Activated gamma-delta T cell treated with Interleukin-2 at 50 U/mL for 16 hours (primary cell): Measurements from ENCODE around the gene TTLL9.
"Not testable (repeated sequence)": the region's sequence is repeated elsewhere in the genome, so short reads cannot be mapped to it uniquely, and the experiment has no call there.

Source experiments
- DNase-seq: peaks from one replicate; pipeline ENCODE4 v3.0.0-alpha.2; 2020

The TTLL9 gene

DNA sequence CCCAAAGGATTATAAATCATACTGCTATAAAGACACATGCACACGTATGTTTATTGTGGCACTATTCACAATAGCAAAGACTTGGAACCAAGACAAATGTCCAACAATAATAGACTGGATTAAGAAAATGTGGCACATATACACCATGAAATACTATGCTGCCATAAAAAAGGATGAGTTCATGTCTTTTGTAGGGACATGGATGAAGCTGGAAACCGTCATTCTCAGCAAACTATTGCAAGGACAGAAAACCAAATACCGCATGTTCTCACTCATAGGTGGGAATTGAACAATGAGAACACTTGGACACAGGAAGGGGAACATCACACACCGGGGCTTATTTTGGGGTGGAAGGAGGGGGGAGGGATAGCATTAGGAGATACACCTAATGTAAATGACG, 51.0 kb downstream of the TTLL9 start:
- DNase-seq = not testable (repeated sequence)

DNA sequence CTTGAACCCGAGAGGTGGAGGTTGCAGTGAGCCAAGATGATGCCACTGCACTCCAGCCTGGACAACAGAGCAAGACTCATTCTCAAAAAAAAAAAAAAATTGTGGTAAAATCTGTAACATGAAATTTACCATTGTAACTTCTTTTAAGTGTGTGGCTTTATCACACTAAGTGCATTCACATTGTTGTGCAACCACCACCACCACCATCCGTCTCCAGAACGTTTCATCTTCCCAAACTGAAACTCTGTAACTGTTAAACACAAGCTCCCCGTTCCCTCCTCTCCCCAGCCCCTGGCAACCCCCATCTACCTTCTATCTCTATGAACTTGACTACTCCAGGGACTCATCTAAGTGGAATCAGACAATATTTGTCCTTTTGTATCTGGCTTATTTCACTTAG, 51.7 kb downstream of the TTLL9 start:
- DNase-seq = no peak

DNA sequence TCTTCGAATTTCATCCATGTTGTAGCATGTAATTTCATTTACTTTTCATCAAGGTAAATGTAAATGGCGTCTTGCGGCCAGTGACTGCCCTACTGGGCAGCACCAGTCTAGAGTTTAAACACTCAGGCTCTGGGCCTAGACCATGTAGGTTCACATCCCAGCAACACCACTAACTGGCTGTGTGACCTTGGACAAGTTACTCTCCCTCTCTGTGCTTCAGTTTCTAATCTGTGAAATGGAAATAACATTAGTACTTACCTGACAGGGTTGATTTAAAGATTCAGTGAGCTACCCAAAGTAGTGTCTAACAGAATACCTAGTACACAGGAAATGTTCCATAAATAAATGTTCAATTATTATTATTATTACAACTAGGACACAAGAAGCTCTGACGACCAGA, 52.2 kb downstream of the TTLL9 start:
- DNase-seq = no peak

DNA sequence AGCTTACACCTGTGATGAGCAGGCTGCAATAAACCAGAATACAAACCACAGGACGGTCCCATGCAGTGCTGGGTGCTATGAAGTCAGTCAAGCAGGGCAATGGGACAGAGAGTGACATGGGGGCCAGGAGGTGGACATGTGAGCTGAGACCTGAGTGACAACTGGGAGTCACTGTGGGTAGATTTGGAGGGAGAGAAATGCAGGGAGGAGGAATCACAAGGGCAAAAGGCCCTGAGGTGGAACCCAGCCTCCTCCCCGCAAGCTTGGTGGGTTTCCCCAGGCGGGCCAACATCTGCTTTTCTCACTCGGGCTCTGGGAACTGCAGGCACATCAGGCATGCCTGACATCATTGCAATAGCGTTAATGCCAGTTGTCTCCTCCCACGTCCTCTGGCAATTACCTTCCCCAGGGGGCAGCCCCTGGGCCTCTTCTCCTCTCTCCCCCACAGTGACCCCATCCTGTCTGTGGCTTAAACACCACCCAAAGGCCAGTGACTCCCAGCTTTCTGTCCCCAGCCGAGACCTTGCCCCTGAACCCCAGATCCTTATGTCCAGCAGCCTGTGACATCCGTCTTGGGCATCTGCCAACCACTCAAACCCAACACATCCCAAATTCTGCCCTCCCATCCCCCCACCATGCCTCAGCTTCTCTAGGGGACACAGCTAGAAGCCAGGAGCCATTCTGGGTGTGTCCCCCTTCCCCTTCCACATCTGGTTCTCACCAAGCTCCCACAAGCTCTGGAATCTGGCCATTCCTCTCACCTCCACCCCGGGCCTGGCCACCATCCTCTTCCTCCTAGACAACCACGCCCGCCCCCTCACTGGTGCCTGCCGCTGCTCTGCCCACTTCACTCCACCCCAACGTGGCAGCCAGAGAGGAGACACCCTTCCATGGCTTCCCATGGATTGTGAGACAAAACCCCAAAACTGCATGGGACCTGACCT, 53.2 kb downstream of the TTLL9 start:
- no peak for DNase-seq

DNA sequence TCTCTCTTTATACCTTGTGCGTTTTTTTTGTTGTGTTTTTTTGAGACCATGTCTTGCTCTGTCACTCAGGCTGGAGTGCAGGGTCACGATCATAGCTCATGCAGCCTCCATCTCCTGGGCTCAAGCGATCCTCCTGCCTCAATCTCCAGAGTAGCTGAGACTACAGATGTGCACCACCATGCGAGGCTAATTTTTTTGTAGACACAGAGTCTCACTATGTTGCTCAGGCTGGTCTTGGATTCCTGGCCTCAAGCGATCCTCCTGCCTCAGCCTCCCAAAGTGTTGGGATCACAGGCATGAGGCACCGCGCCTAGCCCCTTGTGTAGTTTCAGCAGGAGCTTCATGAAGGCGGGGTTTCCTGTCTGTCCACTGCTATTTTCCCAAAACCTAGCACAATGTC, 54.1 kb downstream of the TTLL9 start:
- no peak for DNase-seq

DNA sequence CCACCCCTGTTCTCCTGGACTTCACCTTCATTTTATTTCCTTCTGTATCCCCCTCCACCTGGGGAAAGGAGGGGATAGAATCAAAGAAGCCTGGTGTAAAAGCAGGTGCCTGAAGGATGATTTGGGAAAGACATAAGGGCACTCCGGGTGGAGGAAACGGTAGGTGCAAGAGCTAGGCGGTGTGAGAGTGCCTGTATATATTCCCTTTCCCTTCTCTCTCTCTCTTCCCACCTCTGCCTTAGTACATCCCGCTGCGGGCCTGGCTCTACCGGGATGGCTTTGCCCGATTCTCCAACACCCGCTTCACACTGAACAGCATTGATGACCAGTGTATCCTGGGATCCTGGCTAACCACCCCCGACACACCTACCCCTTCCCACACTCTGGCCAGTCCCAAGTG, 55.2 kb downstream of the TTLL9 start:
- no peak for DNase-seq

DNA sequence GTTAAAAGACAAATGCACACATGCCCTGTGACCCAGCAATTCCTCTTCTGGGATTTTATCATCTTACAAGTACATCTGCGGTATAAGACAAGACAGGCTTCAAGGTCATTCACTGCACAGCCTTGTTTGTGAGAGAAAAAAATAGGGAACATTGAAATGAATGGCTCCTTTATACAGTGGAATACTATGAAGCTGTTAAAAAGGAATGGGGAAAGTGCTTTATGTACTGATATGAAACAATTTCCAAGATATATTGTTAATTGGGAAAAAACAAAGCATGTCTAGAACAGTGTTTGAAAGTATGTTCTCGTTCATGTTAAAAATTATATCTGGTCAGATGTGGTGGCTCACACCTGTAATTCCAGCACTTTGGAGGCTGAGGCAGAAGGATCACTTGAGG, 56.1 kb downstream of the TTLL9 start:
- DNase-seq = no peak

DNA sequence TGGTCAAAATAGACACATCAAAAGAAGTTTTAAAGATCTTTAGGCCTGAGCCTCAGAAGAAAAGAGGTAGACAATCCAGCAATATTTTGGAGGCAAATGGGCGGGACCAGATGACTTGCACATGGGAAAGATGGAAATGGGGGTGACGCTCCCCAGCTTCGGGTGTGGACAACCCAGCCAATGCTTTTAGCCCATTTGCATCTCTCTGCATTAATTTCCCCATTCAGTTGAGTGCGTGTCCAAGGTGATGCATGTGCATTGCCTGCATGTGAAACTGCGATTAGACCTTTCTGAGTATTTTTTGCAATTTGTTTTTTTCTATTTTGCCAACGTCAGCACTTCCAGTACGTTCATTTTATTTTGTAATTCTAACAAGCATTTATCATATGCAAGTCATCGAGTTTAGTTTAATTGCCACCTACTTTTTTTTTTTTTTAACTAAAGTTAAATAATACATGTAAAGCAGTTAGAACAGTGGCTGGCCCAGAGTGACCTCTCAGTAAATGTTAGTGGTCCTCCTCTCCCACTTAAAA, 57.3 kb downstream of the TTLL9 start:
- no peak for DNase-seq

DNA sequence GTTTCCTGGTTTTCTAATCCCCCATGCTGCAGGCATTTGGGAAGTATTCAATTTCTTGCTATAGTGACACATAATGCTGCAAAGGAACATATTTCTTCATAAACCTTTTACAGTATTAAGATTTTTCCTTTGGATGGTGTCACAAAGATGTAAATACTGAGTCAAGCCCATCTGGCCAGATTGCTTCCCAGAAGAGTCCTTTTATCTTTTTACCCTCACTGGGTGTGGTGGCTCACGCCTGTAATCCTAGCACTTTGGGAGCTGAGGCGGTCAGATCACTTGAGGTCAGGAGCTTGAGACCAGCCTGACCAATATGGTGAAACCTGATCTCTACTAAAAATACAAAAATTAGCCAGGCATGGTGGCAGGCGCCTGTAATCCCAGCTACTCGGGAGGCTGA, 59.2 kb downstream of the TTLL9 start:
- not testable (repeated sequence) for DNase-seq

DNA sequence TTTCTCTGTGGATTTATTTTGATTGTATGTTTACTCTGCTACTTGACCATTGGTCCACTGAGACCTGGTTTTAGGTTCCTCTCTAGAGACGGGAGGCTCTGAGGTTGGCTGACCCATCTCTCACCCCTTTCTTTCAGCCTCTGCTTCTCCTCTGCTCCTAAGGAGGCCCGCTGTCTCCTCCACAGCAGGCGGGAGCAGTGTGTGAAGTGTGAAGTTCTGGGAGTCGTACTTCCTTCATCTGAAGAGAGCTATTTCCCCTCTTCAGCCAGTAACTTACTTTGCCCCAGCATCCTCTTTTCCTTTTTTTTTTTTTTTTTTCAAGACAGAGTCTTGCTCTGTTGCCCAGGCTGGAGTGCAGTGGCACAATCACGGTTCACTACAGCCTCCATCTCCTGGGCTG, 60.3 kb downstream of the TTLL9 start:
- no peak for DNase-seq

DNA sequence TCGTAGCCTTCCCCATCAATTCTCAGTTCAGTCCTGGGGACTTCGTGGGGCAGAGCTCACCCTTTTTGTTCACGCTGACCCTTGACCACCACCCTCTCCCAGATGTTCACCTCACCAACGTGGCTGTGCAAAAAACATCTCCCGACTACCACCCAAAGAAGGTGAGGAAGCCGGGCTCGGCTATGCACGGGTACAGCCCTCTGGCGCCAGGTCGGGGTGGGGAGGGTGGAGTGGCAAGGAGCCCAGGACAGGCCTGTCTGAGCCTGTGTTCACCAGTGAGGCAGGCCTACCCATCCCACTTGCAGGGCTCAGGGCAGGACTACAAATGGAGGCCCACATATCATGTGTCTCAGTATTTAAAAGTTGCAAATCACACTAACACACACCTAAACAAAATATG, 63.3 kb downstream of the TTLL9 start:
- DNase-seq = no peak

DNA sequence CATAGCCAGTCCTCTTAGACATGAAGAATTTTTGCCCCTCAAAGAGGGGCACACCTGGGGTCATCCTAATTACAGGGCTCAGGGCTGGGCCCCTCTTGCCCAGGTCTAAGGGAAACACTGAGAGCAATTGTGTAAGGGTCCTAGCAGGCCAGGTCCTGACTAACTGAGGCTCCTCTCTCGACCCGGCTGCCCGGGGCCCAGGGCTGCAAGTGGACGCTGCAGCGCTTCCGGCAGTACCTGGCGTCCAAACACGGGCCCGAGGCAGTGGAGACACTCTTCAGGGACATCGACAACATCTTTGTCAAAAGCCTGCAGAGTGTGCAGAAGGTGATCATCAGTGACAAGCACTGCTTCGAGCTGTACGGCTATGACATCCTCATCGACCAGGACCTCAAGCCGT, 64.1 kb downstream of the TTLL9 start:
- DNase-seq = no peak

DNA sequence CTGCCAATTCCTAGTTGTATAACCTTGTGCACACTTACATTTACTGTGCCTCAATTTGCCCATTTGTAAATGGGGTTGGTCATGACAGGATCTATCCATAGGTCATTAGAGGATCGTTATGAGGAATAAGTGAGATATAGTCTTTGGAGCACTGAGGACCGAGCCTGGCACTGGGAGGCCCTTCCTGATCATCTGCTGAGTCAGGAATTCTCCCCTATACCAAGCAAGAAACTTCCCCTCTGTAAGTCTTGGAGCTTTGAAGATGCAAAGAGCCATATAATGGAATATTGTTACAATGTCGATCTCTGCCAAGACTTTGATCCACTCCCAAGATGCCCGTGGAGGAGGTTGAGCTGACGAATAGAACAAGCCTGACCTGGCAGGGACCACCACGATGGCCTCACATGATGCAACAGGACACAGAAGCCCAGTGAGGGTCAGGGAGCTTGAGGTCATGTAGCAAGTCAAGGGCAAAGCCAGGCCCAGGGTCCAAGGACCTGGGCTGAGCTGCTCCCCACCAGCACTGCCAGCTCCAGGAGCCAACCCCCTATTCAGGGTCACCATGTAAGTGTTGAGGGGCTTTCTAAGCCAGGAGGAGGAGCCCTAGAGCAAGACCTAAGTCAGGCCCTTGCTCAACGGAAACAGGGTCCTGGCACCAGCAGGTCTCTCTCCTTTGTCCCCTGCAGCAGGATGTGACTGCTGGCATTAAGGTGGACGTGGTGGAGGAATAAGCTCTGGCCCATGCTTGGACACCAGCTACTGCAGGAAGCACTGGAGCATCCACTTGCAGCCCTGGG, 64.7 kb downstream of the TTLL9 start:
- no peak for DNase-seq

DNA sequence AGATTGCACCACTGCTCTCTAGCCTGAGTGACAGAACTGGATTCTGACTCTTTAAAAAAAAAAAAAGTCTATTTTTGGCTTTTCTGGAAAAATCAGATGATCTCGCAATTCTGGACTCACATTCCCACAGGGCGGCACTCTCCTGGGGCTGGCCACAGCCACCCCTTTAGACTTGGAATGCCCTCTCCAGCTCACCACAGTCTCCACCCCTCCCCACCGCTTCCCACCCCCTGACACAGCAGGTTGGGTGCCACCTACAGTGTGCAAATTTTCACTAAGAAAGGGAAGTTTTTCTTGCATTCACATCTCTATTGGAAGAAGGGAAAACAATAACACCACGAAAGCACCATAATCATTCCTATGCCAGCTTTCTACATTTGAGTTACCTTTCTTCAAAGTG, 66.0 kb downstream of the TTLL9 start:
- DNase-seq = no peak

DNA sequence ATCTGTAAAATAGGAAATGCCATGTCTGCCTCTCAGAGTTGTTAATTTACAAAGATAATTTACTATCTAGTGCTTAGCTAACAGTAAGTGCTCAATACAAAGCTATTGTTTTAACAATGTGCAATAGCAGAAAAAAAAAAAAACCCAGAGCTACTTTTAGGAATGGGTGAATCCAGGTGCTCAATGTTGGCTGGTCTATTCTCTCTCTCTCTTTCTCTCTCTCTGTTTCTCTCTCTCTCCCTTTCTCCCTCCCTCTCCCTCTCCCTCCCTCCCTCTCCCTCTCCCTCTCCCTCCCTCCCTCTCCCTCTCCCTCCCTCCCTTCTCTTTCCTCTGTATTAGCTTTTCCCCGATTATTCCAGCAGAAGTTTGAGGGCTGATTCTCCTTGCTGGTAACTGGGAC, 67.4 kb downstream of the TTLL9 start:
- no peak for DNase-seq

DNA sequence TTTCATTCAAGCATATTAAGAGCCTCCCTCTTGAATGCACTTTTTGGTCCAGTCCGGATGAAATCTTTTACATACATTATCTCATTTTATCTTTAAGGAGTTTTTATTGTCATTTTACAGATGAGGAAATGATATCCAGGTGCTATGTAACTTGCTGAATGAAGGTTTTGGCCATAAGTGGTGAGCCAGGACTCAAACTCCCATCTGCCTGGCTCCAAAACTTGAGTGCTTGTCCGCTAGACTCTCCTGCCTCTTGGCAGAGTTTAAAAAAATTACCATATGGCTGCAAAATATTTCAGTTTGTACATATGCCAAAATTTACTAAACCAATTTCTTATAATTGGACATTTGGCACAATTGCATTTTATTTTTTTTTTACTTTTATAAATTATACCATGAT, 69.2 kb downstream of the TTLL9 start:
- no peak for DNase-seq

DNA sequence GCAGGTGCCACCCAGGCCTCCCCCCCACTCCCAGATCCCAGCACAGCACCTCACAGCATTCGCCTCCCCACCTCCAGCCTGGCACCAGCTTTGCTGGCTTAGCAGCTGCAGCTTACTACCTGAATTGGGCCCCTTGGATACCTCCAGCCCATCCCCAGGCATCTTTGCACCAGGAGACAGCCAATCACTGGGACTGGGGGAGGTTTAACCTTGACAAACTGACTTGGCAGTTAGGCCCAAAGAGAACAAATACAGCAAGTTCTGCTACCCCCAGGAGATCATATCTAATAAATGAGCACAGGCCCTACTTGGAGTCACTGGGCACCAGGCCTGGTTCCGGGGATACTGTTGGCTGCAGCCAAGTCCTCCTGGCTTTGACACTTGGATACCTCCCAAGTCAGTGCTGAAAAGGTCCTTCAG, 72.6 kb downstream of the TTLL9 start:
- no peak for DNase-seq

DNA sequence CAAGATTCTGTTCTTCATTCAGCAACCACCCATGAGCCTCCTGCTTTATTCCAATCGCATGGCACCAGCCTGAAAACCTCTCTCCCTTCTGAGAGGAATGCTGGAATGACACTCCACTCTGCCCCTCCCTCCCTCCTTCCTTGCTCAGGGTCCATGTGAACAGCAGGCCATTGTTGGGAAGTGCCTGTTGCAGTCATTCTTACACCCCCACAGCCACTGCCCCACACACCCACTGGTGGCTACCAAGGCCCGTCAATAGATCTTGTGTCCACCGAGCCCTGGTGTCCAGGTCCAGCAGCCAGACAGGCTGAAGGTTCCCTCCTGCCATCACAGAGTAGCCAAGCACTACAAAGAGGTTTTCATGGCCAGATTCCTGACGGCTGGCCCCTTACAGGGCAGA, 74.9 kb downstream of the TTLL9 start:
- no peak for DNase-seq

DNA sequence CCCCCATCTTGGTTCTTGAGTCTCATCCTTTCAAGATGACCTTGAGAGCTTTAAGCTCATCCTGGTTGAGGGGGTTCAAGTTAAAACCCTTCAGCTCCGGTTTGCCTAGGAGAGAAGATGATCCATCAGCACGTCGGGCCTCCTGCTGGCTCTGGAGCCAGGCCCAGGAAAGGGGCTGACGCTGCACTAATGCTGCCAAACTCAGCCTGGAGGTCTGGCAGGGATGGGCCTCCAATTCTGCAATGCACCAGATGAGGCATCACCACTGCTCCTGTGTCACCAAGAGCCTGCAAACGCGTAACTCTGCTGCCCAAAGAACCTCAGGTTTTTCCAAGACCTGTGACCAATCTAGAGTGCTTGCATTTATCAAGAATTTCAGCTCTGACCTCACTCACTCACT, 75.4 kb downstream of the TTLL9 start:
- no peak for DNase-seq

DNA sequence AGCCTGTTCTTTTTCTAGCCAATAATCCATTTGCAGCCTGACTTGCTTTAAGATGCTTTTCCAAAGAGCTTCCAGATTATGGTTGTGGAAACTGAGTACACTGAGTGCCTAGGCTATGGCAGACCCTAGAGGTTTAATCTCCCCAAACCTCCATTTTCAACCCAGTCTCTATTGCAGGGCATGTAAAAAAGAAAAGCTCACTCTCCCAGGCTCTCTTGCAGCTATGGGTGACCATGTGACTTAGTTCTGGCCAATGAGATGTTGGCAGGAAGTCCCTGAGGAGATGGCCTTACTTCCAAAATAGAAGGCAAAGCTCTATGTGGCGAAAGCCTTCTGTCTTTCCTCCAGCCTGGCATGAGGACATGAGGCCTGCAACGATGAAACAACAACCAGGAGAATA, 77.6 kb downstream of the TTLL9 start:
- DNase-seq = no peak

DNA sequence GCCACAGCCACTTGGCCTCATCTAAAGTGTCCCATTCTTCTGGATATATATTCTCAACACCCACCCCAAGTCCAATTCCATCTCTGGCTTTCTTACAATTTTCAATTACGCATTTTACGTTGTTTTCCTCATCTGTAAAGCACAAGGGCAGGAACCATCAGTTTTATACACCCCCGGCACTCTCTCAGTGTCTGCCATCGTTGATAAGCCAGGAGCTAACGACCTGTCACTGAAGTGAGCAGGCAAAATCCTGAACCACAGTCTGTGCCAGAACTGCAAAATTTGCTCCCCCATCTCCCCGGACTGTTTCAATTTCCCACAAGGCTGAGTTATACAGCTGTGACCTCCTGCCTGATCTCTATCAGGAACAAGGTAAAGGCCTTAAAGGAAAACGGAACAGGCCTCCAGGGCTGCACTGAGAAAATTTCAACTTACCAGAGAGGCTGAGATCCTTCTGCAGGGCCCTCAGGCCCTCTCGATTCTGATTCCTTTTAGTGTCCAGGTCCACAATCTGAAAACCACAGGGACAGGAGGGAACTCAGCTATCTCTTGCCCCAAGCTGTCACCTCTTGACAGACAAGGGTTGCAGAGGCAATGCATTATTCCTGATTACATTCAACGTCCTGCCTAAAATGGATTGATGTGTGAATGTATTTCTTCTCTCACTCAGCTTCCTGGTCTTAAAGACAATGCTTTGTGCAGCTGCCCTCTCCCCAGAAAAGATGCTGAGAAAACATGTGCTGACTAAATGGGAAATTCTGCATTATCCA, 79.6 kb downstream of the TTLL9 start:
- DNase-seq = no peak

DNA sequence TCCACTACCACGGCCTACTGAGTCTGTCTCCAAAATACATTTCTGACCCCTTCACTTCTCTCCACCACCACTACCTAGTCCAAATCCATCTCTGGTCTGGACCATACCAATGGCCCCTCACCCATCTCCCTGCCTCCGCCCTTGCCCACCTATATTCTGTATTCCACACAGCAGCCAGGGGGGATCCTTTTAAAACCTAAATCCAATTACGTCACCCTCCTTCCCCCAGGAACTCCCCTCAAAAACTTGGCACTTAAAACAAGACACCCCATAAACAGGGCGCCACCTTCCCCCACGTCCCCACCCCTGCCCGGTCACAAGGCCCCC, 80.7 kb downstream of the TTLL9 start:
- DNase-seq = no peak
